MM.1S (cell line): ENCODE data around the gene DAAM2.

ENCODE experiments used
- DNase-seq: peaks from one replicate; pipeline ENCODE4 v3.0.0-alpha.2; 2015
- H2AFZ ChIP-seq: fragments of 300-600 bp; sonication (generic); 2 replicates; pipeline ENCODE4 v1.6.0; 2016; ENCODE audit warnings: antibody characterized with exemption, low read length
- H3F3A ChIP-seq: fragments of 300-600 bp; sonication (generic); 2 replicates; pipeline ENCODE4 v1.6.1; 2016; ENCODE audit warnings: mild to moderate bottlenecking, antibody characterized with exemption, low read length, moderate library complexity, mixed read lengths; ENCODE audit not compliant: insufficient read depth
- H3K27ac ChIP-seq: fragments of 300-600 bp; sonication (generic); 2 replicates; pipeline ENCODE4 v1.5.1; 2016; ENCODE audit warnings: mild to moderate bottlenecking, low read length
- H3K27me3 ChIP-seq: fragments of 300-600 bp; sonication (generic); replicated peaks from 2 replicates; pipeline ENCODE4 v1.6.0; 2016; ENCODE audit warnings: low read length; ENCODE audit not compliant: insufficient read depth
- H3K36me3 ChIP-seq: fragments of 300-600 bp; sonication (generic); replicated peaks from 2 replicates; pipeline ENCODE4 v1.6.1; 2016; ENCODE audit warnings: mild to moderate bottlenecking, low read length, mixed read lengths; ENCODE audit not compliant: insufficient read depth
- H3K4me1 ChIP-seq: fragments of 300-600 bp; sonication (generic); 2 replicates; pipeline ENCODE4 v1.6.1; 2016; ENCODE audit warnings: low read length, mixed read lengths
- H3K4me2 ChIP-seq: fragments of 300-600 bp; sonication (generic); 2 replicates; pipeline ENCODE4 v1.6.0; 2016; ENCODE audit warnings: low read depth, low read length
- H3K4me3 ChIP-seq: fragments of 300-600 bp; sonication (generic); 2 replicates; pipeline ENCODE4 v1.5.1; 2016; ENCODE audit warnings: low read length, mixed read lengths
- H3K79me2 ChIP-seq: fragments of 300-600 bp; sonication (generic); 2 replicates; pipeline ENCODE4 v1.6.1; 2016; ENCODE audit warnings: mixed run types, low read length, mixed read lengths
- H3K9ac ChIP-seq: fragments of 300-600 bp; sonication (generic); 2 replicates; pipeline ENCODE4 v1.6.1; 2016; ENCODE audit warnings: low read length, mixed read lengths
- H3K9me2 ChIP-seq: fragments of 300-600 bp; sonication (generic); replicated peaks from 2 replicates; pipeline ENCODE4 v1.6.1; 2016; ENCODE audit warnings: mild to moderate bottlenecking, low read length, mixed read lengths; ENCODE audit not compliant: insufficient read depth
- H3K9me3 ChIP-seq: fragments of 300-600 bp; sonication (generic); replicated peaks from 2 replicates; pipeline ENCODE4 v1.6.1; 2016; ENCODE audit warnings: mild to moderate bottlenecking, low read length, mixed read lengths; ENCODE audit not compliant: insufficient read depth
- H4K20me1 ChIP-seq: fragments of 300-600 bp; sonication (generic); 2 replicates; pipeline ENCODE4 v1.6.1; 2016; ENCODE audit warnings: mild to moderate bottlenecking, low read length, moderate library complexity, mixed read lengths; ENCODE audit not compliant: insufficient read depth
- EZH2 ChIP-seq: fragments of 300-600 bp; sonication (generic); optimal IDR thresholded peaks from 2 replicates; pipeline ENCODE3; 2017; ENCODE audit warnings: low read depth, mild to moderate bottlenecking, antibody characterized with exemption, low read length, mixed read lengths
- EZH2phosphoT487 ChIP-seq: fragments of 300-600 bp; sonication (generic); IDR thresholded peaks from 2 replicates; pipeline ENCODE4 v1.6.1; 2018; ENCODE audit warnings: antibody characterized with exemption, low read length
- TF ChIP-seq, protein P1 (sequence below): fragments of 300-600 bp; sonication (generic); IDR thresholded peaks from 2 replicates; pipeline ENCODE4 v1.5.1; 2016; ENCODE audit warnings: antibody characterized with exemption, low read length, mixed read lengths

The DAAM2 gene

DNA sequence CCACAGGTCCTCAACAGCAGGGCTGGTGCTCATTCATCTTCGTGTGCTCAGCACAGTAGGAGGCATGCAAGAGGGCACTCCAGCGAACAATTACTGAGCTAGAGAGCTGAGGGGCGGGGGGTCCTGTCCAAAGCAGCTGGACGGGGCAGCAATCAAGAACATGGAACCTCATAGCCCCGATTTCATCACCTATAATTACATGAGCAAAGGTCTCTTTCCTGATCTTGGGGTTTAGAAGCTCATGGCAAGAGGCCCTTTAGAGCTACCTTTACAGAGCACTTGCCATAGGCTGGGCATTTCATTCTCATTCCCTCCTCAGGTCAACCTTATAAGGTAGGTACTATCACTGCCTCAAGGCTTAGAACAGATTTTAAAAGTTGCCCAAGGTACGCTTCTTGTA, 131.7 kb downstream of the DAAM2 start:
- Histone ChIP-seq H2AFZ (no peak overlapping the region), H3K27ac (no peak overlapping the region)

DNA sequence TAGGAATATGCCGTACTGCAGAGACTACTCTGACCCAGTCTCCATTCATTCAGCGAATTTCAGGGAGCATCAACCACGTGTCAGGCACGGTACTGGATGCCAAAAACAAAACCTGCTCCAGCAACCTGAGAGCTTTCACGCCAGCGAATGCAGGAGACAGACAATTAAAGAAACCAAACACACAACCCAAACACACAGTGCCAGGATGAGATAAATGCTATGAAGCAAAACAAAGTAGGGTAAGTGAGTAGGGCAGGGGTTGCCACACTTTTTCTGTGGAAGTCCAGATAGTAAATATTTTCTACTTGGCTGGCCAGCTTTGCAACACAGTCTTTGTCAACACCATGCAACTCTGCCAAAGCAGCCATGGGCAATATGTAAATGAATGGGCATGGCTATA, 132.1 kb downstream of the DAAM2 start:
- Histone ChIP-seq H3K27ac (no peak overlapping the region), H3K4me3 (no peak overlapping the region), H3K4me2 (no peak overlapping the region), H3K79me2 (no peaks in the 10 kb centered on the region), H3K9me3 (no peaks in the 10 kb centered on the region), H3F3A (no peaks in the 10 kb centered on the region), H3K9ac (no peak overlapping the region), H4K20me1 (no peaks in the 10 kb centered on the region), H3K36me3 (no peaks in the 10 kb centered on the region), H2AFZ (no peak overlapping the region), H3K4me1 (no peaks in the 10 kb centered on the region), H3K9me2 (no peaks in the 10 kb centered on the region), H3K27me3 (no peaks in the 10 kb centered on the region)
- TF ChIP-seq, protein P1, sequence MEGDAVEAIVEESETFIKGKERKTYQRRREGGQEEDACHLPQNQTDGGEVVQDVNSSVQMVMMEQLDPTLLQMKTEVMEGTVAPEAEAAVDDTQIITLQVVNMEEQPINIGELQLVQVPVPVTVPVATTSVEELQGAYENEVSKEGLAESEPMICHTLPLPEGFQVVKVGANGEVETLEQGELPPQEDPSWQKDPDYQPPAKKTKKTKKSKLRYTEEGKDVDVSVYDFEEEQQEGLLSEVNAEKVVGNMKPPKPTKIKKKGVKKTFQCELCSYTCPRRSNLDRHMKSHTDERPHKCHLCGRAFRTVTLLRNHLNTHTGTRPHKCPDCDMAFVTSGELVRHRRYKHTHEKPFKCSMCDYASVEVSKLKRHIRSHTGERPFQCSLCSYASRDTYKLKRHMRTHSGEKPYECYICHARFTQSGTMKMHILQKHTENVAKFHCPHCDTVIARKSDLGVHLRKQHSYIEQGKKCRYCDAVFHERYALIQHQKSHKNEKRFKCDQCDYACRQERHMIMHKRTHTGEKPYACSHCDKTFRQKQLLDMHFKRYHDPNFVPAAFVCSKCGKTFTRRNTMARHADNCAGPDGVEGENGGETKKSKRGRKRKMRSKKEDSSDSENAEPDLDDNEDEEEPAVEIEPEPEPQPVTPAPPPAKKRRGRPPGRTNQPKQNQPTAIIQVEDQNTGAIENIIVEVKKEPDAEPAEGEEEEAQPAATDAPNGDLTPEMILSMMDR, result no peak
- TF ChIP-seq EZH2 (no peak), EZH2phosphoT487 (no peak)
- no peak for DNase-seq

More for the DNA sequence above, 131.7 kb downstream of the DAAM2 start:
- Histone ChIP-seq H3K9ac (no peak overlapping the region), H3K4me2 (no peak overlapping the region), H3K79me2 (no peaks in the 10 kb centered on the region), H3F3A (no peaks in the 10 kb centered on the region), H3K4me1 (no peaks in the 10 kb centered on the region), H4K20me1 (no peaks in the 10 kb centered on the region), H3K9me2 (no peaks in the 10 kb centered on the region), H3K36me3 (no peaks in the 10 kb centered on the region), H3K27me3 (no peaks in the 10 kb centered on the region), H3K4me3 (no peak overlapping the region), H3K9me3 (no peaks in the 10 kb centered on the region)
- TF ChIP-seq EZH2phosphoT487 (no peak), EZH2 (no peak)
- TF ChIP-seq, protein P1, result no peak
- DNase-seq, result no peak

DNA sequence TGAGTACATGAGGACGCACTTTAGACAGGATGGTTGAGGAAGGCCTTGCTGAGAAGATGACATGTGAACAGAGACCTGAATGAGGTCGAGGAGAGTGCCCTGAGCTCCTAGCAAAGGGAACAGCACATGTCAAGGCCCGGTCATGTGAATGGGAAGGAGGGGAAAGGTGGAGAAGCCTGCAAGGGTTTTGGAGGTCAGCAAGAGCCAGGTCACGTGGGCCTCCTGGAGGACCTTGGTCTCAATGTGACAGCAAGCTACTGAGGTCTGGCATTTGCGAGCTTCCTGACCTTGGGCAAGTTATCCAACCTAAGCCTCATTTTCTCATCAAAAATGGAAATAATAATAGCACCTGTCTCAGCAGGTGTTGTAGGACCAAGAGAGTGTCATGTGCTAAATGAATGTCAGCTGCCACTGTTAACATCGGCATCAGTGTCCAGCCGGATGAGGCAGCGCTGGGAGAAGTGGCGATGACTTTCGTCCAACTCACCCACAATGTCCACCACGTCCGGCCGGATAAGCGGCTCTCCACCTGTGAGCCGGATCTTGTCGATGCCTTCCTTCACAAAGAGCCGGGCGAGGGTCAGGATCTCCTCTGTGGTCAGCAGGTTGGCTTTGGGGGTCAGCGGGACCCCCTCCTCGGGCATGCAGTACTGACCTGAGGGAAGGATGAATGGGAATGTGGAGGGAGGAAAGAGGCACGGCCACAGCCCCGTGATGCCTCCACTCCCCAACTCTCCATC, 133.2 kb downstream of the DAAM2 start:
- no peaks in the 10 kb centered on the region for H3K79me2 ChIP-seq
- H4K20me1 ChIP-seq, result no peaks in the 10 kb centered on the region
- H2AFZ ChIP-seq, result no peak overlapping the region
- no peaks in the 10 kb centered on the region for H3K4me1 ChIP-seq
- no peaks in the 10 kb centered on the region for H3K9me2 ChIP-seq
- H3F3A ChIP-seq, result no peaks in the 10 kb centered on the region
- TF ChIP-seq EZH2 (no peak), EZH2phosphoT487 (no peak)
- TF ChIP-seq, protein P1, result no peak
- H3K4me3 ChIP-seq, result no peak overlapping the region
- H3K27me3 ChIP-seq, result no peaks in the 10 kb centered on the region
- H3K4me2 ChIP-seq, result no peak overlapping the region
- no peak overlapping the region for H3K9ac ChIP-seq
- H3K9me3 ChIP-seq, result no peaks in the 10 kb centered on the region
- H3K27ac ChIP-seq, result no peak overlapping the region
- no peak for DNase-seq
- no peaks in the 10 kb centered on the region for H3K36me3 ChIP-seq
